Ectodermal cell (in vitro differentiated cells): ENCODE results near the gene LNP1.
A peak's percentile ranks its signal among the peaks of the same experiment; 100 is the strongest.

Source experiments
- H3K27ac ChIP-seq: 2 replicates; pipeline ENCODE4 v1.7.0; 2013; ENCODE audit warnings: mild to moderate bottlenecking, low read depth, low read length; ENCODE audit not compliant: insufficient read depth, poor library complexity, severe bottlenecking
- H3K27me3 ChIP-seq: 2 replicates; pipeline ENCODE4 v1.7.0; 2013; ENCODE audit warnings: mild to moderate bottlenecking, low read length; ENCODE audit not compliant: insufficient read depth, control insufficient read depth, poor library complexity, severe bottlenecking
- H3K36me3 ChIP-seq: one replicate; pipeline ENCODE4 v1.7.0; 2013; ENCODE audit warnings: low read length; ENCODE audit not compliant: control insufficient read depth, insufficient read depth
- H3K4me1 ChIP-seq: one replicate; pipeline ENCODE4 v1.7.0; 2013; ENCODE audit warnings: low read length; ENCODE audit not compliant: control insufficient read depth, insufficient read depth
- H3K4me3 ChIP-seq: 2 replicates; pipeline ENCODE4 v1.7.0; 2013; ENCODE audit warnings: low read depth, low read length, control low read depth; ENCODE audit not compliant: insufficient read depth
- H3K9me3 ChIP-seq: 2 replicates; pipeline ENCODE4 v1.7.0; 2013; ENCODE audit warnings: mild to moderate bottlenecking, low read length, moderate library complexity; ENCODE audit not compliant: control insufficient read depth
- WGBS, 2 experiments: methylation state at CpG; one replicate each; pipeline ENCODE4 v1.1.7; 2013; ENCODE audit warnings: missing lambda C conversion rate in 2 of 2; 5-methylcytosine and 5-hydroxymethylcytosine counted together

The LNP1 gene

DNA sequence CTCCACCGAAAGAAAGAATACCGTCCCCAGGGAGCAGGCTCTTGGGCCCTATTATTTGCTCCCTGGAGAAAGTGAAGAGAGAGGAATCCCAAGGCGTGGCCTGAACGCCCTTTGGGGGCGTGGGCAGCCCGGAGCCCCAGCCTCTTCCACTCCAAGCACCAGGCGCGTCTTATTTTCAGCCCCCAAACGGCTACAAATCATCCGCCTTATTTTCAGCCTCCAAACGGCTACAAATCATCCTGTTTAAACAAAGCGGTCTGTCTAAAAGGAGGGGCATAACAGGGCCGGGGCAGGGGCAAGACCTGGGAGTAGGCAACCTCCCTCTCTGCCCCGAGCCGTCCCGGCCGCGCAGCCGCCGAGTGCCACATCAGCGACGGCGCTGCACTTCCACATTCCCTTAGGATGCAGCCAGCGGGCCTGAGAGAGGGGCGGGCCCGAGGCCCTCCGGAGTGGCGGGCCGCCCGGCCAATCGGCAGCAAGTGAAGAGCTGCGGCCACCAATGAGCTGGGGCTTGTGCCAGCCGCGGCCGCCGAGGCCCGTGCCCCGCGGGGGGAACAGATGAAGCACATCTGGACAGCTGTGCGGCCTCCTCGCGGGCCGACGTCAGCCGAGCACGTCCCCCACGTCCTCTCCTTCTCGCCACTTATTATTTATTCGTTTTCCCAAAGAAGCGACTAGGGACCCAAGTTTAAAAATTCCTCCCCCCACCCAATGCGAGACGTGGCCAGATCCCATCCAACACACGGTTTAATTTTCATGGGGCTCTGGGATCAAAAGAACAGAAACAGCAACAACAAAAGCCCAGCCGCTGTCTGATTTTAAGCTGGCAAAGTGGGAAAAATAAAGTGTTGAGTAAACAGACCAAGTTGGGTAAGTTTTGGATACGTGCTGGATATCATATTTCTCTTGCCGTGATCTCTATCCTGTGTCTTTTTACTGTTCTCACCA, 91.0 kb downstream of the LNP1 start, which contains the start of gene TMEM45A:
TSS of gene TMEM45A (plus strand) at position 561 of the 948 bp plus-strand sequence. CDS start 62,593 bp downstream, outside the sequence.
- H3K36me3 ChIP-seq, result no peaks in the 10 kb centered on the region
- no peaks in the 10 kb centered on the region for H3K27me3 ChIP-seq
- 1 to 2% methylated on average over 56 of the region's 56 CpGs for WGBS, 2 experiments
- peak within 1 kb of the TSS; percentile 63 for H3K4me3 ChIP-seq
- H3K27ac ChIP-seq, result peak within 1 kb of the TSS; percentile 93
- H3K9me3 ChIP-seq, result no peaks in the 10 kb centered on the region
- H3K4me1 ChIP-seq, result peaks cover 4% of the 10 kb centered on the region

DNA sequence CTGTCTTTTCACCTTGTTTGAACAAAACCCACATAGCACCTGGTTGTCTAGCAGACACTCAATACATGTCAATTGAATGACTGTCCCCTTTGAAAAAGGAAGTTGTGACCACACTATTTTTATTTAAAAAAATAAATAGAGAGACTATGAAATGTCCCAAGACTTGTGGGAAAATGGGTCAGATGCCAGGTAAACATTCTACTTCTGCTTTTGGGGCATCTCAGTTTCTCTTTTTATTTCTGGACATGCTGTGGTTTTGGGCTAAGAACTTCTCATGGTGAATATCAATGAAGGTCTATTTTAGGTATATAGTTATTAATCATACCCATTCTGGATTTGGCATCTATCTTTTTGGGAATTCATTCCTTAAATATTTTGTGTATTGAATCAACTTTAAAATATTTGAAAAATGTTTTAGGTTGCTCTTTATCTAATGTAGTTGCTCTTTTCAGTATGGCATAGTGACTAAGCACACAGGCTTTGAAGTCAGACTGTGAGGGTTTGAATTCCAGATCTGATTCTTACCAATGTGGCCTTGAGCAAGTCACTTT, 95.4 kb downstream of the LNP1 start:
- Histone ChIP-seq H3K27me3 (no peaks in the 10 kb centered on the region), H3K36me3 (no peaks in the 10 kb centered on the region), H3K9me3 (no peaks in the 10 kb centered on the region), H3K4me3 (no peak overlapping the region), H3K4me1 (peaks cover under 1% of the 10 kb centered on the region), H3K27ac (no peak overlapping the region)

DNA sequence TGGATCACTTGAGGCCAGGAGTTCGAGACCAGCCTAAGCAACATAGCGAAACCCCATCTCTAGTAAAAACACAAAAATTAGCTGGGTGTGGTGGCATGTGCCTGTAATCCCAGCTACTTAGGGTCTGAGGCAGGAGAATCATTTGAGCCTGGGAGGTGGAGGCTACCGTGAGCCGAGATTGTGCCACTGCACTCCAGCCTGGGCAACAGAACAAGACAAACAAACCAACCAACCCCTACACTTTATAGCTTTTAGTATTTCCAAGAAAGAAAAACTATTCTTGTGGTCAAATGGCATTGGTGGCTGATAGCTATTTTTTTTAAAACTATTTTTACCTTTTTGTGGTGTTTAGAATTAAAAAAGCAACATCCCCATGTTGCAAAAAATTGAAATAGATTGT, 98.3 kb downstream of the LNP1 start:
- no peaks in the 10 kb centered on the region for H3K4me1 ChIP-seq
- no peak overlapping the region for H3K4me3 ChIP-seq
- 90 to 95% methylated on average over 4 of the region's 4 CpGs for WGBS, 2 experiments
- no peaks in the 10 kb centered on the region for H3K9me3 ChIP-seq
- H3K36me3 ChIP-seq, result no peaks in the 10 kb centered on the region
- H3K27me3 ChIP-seq, result no peaks in the 10 kb centered on the region
- H3K27ac ChIP-seq, result no peak overlapping the region

DNA sequence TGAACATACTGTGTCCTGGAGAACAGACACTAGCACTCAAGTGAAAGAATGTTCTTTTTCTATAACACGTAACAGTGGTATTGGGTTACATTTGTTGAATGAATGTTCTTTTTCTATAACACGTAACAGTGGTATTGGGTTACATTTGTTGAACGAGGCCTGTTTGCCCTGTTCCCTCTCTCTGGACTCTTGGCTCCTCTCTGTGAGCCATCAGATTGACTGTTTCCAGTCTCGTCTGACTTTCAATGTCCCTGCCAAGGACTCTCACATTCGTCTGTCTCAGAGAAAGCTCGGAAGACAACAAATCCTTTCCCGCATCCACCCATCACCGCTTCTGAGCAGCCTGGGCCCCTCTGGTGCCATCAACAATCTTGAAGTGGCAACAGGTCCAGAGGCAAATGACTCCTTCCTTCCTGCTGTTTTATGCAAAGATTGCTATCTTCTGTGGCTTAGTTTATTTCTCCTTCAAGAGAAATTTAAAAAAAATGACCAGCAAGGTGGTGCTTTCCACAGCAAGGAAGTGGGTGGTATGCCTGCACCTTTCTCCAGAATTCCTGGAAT, 99.1 kb downstream of the LNP1 start:
- 90 to 92% methylated on average over 8 of the region's 8 CpGs for WGBS, 2 experiments
- H3K4me1 ChIP-seq, result no peaks in the 10 kb centered on the region
- H3K27me3 ChIP-seq, result no peaks in the 10 kb centered on the region
- no peaks in the 10 kb centered on the region for H3K9me3 ChIP-seq
- H3K36me3 ChIP-seq, result no peaks in the 10 kb centered on the region
- H3K27ac ChIP-seq, result no peak overlapping the region
- no peak overlapping the region for H3K4me3 ChIP-seq

DNA sequence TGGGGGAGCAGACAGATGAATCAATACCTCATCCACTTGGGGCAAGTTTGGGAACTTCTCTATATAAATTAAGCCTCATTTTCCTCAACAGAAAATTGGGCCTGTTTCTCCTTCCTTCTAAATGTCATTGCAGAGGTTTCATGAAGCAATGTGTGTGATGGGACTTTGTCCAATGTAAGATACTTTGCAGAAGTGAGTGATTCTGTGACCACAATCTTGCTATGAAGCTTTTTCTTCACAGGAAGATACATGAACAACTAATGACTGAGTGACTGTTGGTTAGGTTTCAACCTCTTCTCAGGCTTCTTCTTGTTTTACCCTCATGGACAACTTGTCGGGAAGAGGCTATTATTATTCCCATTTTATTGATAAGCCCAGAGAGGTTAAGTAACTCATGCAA, 102.1 kb downstream of the LNP1 start:
- H3K9me3 ChIP-seq, result no peaks in the 10 kb centered on the region
- no peaks in the 10 kb centered on the region for H3K36me3 ChIP-seq
- H3K4me3 ChIP-seq, result no peak overlapping the region
- no peak overlapping the region for H3K27ac ChIP-seq
- WGBS, 2 experiments, result 81 to 100% methylated on average over 1 of the region's 1 CpG
- no peaks in the 10 kb centered on the region for H3K27me3 ChIP-seq
- H3K4me1 ChIP-seq, result no peaks in the 10 kb centered on the region
